Activated CD4-positive, alpha-beta T cell treated with anti-CD3 and anti-CD28 coated beads for 1 hour (primary cell): Measurements from ENCODE around the gene UCN2.

ENCODE experiments used
- DNase-seq: peaks from one replicate; pipeline ENCODE4 v3.0.0-alpha.2; 2020

Gene UCN2

GRCh38 chr3:48588230-48588629 lies 24.6 kb upstream of the UCN2 start:
- no peak for DNase-seq

GRCh38 chr3:48587686-48588085 lies 24.1 kb upstream of the UCN2 start:
- no peak for DNase-seq

- no peak for DNase-seq
Observed at GRCh38 chr3:48585411-48585810, 21.8 kb upstream of the UCN2 start.

- DNase-seq = no peak
Observed at GRCh38 chr3:48584836-48585235, 21.3 kb upstream of the UCN2 start.

GRCh38 chr3:48581621-48582481 lies 18.3 kb upstream of the UCN2 start:
- DNase-seq = no peak

- DNase-seq = no peak
Observed at GRCh38 chr3:48576647-48577046, 13.1 kb upstream of the UCN2 start.

- DNase-seq = no peak
Observed at GRCh38 chr3:48575366-48575765, 11.8 kb upstream of the UCN2 start.

GRCh38 chr3:48573973-48574585 lies 10.5 kb upstream of the UCN2 start:
- DNase-seq = no peak

GRCh38 chr3:48572517-48572916 lies 8.9 kb upstream of the UCN2 start:
- no peak for DNase-seq

- no peak for DNase-seq
Observed at GRCh38 chr3:48571938-48572337, 8.4 kb upstream of the UCN2 start.

- DNase-seq = no peak
Observed at GRCh38 chr3:48569808-48570450, 6.3 kb upstream of the UCN2 start.

GRCh38 chr3:48569400-48569799 lies 5.8 kb upstream of the UCN2 start:
- DNase-seq = no peak

- no peak for DNase-seq
Observed at GRCh38 chr3:48568476-48568875, 4.9 kb upstream of the UCN2 start.

GRCh38 chr3:48567500-48567899 lies 3.9 kb upstream of the UCN2 start:
- DNase-seq = no peak

GRCh38 chr3:48567090-48567489 lies 3.5 kb upstream of the UCN2 start:
- DNase-seq = no peak

GRCh38 chr3:48566401-48566760 lies 2.8 kb upstream of the UCN2 start:
- no peak for DNase-seq

- DNase-seq = no peak
Observed at GRCh38 chr3:48565591-48566400, 2.2 kb upstream of the UCN2 start.

- DNase-seq = no peak
Observed at GRCh38 chr3:48565186-48565585, 1.6 kb upstream of the UCN2 start.

GRCh38 chr3:48564667-48565066 lies 1.1 kb upstream of the UCN2 start:
- no peak for DNase-seq

- no peak for DNase-seq
Observed at GRCh38 chr3:48564022-48564421, 441 bp upstream of the UCN2 start.

- no peak for DNase-seq
Observed at GRCh38 chr3:48562367-48563095, 1.1 kb downstream of the UCN2 start.

- DNase-seq = no peak
Observed at GRCh38 chr3:48561045-48561736, 2.4 kb downstream of the UCN2 start.
